PC-3 (cell line): ENCODE results near the gene TEX14.

Experiments
- EZH2 ChIP-seq: fragments of 300-600 bp; sonication (generic); IDR thresholded peaks from one replicate; pipeline ENCODE4 v1.6.1; 2017; ENCODE audit warnings: antibody characterized with exemption, mild to moderate bottlenecking, low read length; ENCODE audit not compliant: unreplicated experiment
- EZH2phosphoT487 ChIP-seq: fragments of 300-600 bp; sonication (generic); IDR thresholded peaks from 2 replicates; pipeline ENCODE4 v1.6.1; 2018; ENCODE audit warnings: mild to moderate bottlenecking, antibody characterized with exemption, low read length, borderline replicate concordance
- TF ChIP-seq, protein P1 (sequence below): fragments of 300-600 bp; sonication (generic); conservative IDR thresholded peaks from 2 replicates; pipeline ENCODE4 v1.5.1; 2017; ENCODE audit warnings: antibody characterized with exemption, low read depth, mild to moderate bottlenecking, low read length

DNA sequence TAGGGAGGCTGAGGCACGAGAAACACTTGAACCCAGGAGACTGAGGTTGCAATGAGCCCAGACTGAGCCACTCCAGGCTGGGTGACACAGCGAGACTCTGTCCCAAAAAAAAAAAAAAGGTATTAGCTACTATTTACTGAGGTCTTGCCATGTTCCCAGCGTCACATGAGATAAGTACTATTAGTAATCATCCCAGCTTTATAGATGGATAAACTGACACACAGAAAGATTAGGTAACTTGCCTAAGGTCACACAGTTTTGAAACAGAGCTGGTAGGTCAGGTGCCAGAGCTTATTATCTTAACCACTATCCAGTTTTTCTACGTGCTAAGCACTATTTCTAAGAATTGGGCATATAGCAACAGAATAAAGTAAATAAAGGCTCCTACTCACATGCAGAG, 51.6 kb downstream of the TEX14 start:
- TF ChIP-seq, protein P1, sequence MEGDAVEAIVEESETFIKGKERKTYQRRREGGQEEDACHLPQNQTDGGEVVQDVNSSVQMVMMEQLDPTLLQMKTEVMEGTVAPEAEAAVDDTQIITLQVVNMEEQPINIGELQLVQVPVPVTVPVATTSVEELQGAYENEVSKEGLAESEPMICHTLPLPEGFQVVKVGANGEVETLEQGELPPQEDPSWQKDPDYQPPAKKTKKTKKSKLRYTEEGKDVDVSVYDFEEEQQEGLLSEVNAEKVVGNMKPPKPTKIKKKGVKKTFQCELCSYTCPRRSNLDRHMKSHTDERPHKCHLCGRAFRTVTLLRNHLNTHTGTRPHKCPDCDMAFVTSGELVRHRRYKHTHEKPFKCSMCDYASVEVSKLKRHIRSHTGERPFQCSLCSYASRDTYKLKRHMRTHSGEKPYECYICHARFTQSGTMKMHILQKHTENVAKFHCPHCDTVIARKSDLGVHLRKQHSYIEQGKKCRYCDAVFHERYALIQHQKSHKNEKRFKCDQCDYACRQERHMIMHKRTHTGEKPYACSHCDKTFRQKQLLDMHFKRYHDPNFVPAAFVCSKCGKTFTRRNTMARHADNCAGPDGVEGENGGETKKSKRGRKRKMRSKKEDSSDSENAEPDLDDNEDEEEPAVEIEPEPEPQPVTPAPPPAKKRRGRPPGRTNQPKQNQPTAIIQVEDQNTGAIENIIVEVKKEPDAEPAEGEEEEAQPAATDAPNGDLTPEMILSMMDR, result no peak
- TF ChIP-seq EZH2, result no peak
- no peak for TF ChIP-seq EZH2phosphoT487
